ENCODE results near the gene GATA3.

DNA sequence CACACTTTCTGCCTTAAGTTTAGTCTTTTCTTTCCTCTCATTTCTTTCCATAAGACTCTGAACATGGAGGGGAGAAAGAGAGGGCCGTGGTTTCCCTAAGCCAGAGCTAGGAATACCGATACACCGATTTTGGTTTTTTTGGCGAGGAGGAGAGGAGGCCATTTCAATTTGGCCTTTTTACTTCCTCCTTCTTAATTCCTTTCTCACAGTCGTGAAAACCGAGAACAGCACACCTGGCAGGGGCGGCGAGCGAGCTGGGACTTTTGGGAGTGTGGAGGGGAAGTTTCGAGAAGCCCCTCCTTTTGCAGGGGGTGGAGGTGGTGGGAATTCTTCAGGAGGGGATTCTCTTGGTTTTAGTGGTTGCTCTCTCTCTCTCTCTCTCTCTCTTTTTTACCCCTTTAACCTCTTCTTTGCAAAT, 6.2 kb downstream of the GATA3 start:
- TF ChIP-seq TOX (CRISPR knock-in tag; IDR thresholded peaks at IDR 0.05; ENCODE audit: borderline replicate concordance) (no peak), PATZ1 (CRISPR knock-in tag; IDR thresholded peaks at IDR 0.05; ENCODE audit: borderline replicate concordance) (no peak), CSRNP3 (CRISPR knock-in tag; IDR thresholded peaks at IDR 0.05) (no peak), PPARA (CRISPR knock-in tag; IDR thresholded peaks at IDR 0.05; ENCODE audit: borderline replicate concordance) (no peak), GLIS3 (CRISPR knock-in tag; IDR thresholded peaks at IDR 0.05) (no peak), TSHZ2 (CRISPR knock-in tag; IDR thresholded peaks at IDR 0.05) (no peak), BACH2 (CRISPR knock-in tag; IDR thresholded peaks at IDR 0.05; ENCODE audit: borderline replicate concordance) (no peak), ARNTL (CRISPR knock-in tag; IDR thresholded peaks at IDR 0.05; ENCODE audit: borderline replicate concordance, low read depth) (no peak)
- TF ChIP-seq, protein P1, sequence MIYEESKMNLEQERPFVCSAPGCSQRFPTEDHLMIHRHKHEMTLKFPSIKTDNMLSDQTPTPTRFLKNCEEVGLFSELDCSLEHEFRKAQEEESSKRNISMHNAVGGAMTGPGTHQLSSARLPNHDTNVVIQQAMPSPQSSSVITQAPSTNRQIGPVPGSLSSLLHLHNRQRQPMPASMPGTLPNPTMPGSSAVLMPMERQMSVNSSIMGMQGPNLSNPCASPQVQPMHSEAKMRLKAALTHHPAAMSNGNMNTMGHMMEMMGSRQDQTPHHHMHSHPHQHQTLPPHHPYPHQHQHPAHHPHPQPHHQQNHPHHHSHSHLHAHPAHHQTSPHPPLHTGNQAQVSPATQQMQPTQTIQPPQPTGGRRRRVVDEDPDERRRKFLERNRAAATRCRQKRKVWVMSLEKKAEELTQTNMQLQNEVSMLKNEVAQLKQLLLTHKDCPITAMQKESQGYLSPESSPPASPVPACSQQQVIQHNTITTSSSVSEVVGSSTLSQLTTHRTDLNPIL (CRISPR knock-in tag; IDR thresholded peaks at IDR 0.05; ENCODE audit: low read depth), result no peak

All from SK-N-SH treated with all-trans-retinoic acid at 6 μM for 48 hours (cell line).